Tibial nerve (tissue), 4 donors: Measurements from ENCODE around the gene SLCO2A1.

Experiments used
- CTCF ChIP-seq, 5 experiments: fragments of 200-600 bp in 3 of 5; fragments of 450-650 bp in 2 of 5; sonication (generic) in 3 of 5; IDR thresholded peaks; one replicate each; pipeline ENCODE4 v1.5.1; 2016 to 2019; ENCODE audit warnings: antibody characterized with exemption in 5 of 5, mild to moderate bottlenecking in 3 of 5, moderate library complexity in 2 of 5
- EP300 ChIP-seq, 2 donors: sonication (generic); formaldehyde crosslinking; IDR thresholded peaks; one replicate each; pipeline ENCODE4 v1.6.1; 2017; ENCODE audit warnings: antibody characterized with exemption in 2 of 2, mild to moderate bottlenecking in 1 of 2

- TF ChIP-seq CTCF (IDR thresholded peaks at IDR 0.05) (no peak), EP300 (IDR thresholded peaks at IDR 0.05) (no peak)
Measured at GRCh38 chr3:133948996-133949395, 80.7 kb downstream of the SLCO2A1 start.
